ENCODE measurements around the gene NME9.

The NME9 gene

GRCh38 chr3:138307899-138308298 lies 21.8 kb downstream of the NME9 start:
- no peak for DNase-seq (ENCODE audit: low read depth)
- no peak overlapping the region for H3K4me3 ChIP-seq (ENCODE audit: low read depth, low read length)
- no peak for TF ChIP-seq CTCF (IDR thresholded peaks at IDR 0.05; ENCODE audit: low read depth, low read length, missing control alignments)

DNA sequence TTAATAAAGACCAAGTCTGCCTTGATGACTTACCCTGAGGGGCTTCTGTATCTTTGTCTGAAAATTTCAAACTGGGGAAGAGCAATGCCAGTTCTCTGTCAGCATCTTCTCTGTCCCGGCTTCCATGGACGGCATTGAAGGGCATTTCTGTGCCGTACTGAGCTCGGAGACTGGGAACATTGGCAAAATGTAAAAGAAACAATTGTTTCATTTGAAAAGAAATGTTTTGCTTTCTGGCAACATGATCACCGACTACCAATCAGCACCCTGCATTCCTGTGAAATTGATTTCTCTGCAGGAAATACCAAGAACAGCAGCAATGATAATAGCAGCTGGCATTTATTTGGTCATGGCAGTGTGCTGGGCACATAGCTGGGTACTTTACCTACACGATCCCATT lies 26.2 kb downstream of the NME9 start:
- TF ChIP-seq CTCF (IDR thresholded peaks at IDR 0.05; ENCODE audit: low read depth, low read length, missing control alignments), result no peak
- H3K4me3 ChIP-seq (ENCODE audit: low read depth, low read length), result no peak overlapping the region
- no peak for DNase-seq (ENCODE audit: low read depth)

GRCh38 chr3:138300647-138301046 lies 29.0 kb downstream of the NME9 start:
- no peak overlapping the region for H3K4me3 ChIP-seq (ENCODE audit: low read depth, low read length)
- no peak for DNase-seq (ENCODE audit: low read depth)
- TF ChIP-seq CTCF (IDR thresholded peaks at IDR 0.05; ENCODE audit: low read depth, low read length, missing control alignments), result no peak

DNA sequence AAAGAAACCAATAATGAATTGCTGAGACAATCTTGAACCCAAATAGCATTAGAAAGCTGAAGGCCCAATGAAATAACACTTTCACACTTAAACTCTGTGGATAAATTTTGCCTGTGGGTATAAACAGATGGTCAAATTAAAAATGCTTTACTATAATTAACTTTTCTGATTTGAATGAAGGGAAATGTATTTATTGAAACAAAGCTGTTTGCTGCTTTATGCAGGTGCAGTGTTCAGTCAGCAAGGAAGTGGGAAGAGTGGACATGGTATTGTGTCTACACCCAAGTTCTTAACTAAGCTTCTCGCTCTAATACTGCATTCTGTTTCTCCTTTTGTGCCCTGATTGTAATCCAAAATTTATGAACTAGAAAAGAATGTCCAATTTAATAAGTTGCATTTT lies 31.8 kb downstream of the NME9 start:
- no peak overlapping the region for H3K4me3 ChIP-seq (ENCODE audit: low read depth, low read length)
- DNase-seq (ENCODE audit: low read depth), result no peak
- no peak for TF ChIP-seq CTCF (IDR thresholded peaks at IDR 0.05; ENCODE audit: low read depth, low read length, missing control alignments)

DNA sequence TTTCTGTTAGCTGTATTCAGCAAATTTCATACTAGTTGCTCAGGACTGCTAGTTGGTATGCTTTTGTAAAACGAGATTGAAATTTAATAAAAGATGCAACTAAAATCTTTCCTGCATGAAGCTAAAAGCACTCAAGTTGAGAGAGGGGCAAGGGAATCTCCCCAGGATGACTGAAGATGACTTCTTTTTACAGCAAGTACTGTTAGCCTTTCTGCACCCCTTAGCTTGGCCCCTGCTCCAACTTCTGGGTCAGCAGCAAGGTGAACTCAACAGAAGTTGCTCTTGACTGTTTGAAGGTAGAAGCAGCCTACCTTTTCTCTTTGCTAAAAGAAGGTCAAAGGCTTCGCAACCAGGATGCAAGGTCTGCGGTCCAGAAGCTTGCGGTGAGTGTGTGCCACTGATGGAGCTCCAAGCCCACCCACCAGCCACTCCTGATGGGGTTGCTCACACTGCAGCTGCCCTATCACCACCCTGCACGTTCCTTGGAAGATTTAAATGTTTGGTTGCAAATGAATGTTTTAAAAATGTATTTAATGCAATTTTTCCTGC lies 32.5 kb downstream of the NME9 start:
- no peak for TF ChIP-seq CTCF (IDR thresholded peaks at IDR 0.05; ENCODE audit: low read depth, low read length, missing control alignments)
- no peak overlapping the region for H3K4me3 ChIP-seq (ENCODE audit: low read depth, low read length)
- DNase-seq (ENCODE audit: low read depth), result no peak

DNA sequence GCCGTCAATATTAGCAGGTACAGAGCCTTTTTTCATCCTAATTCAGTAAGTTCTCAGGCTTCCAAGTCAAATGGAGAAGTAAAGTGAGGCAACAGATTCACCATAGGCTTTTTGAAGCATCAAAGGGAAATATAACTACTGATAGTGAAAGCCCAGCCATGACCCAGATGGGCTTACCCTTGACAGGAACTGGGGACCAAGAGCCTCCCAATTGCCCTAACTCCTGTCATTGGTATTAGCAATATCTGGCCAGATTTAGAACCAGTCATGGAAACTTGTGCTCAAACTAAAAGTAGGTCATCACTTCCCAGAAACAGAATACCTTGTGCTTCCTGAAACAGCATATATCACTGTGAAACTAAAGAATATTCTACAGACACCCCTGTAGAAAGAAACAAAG lies 33.0 kb downstream of the NME9 start:
- no peak for DNase-seq (ENCODE audit: low read depth)
- no peak for TF ChIP-seq CTCF (IDR thresholded peaks at IDR 0.05; ENCODE audit: low read depth, low read length, missing control alignments)
- H3K4me3 ChIP-seq (ENCODE audit: low read depth, low read length), result no peak overlapping the region

GRCh38 chr3:138289701-138290100 lies 40.0 kb downstream of the NME9 start:
- TF ChIP-seq CTCF (IDR thresholded peaks at IDR 0.05; ENCODE audit: low read depth, low read length, missing control alignments), result no peak
- no peak for DNase-seq (ENCODE audit: low read depth)
- no peak overlapping the region for H3K4me3 ChIP-seq (ENCODE audit: low read depth, low read length)
